ENCODE data around the gene TMTC1.

Gene TMTC1

GRCh38 chr12:29703528-29703927, 80.2 kb downstream of the TMTC1 start:
- Histone ChIP-seq H3K4me3 (ENCODE audit: low read length) (no peak overlapping the region), H3K36me3 (ENCODE audit: control insufficient read depth, low read depth, low read length) (no peaks in the 10 kb centered on the region), H3K4me1 (ENCODE audit: control insufficient read depth, low read depth, low read length) (peaks cover 14% of the 10 kb centered on the region), H3K9ac (ENCODE audit: low read length) (no peak overlapping the region), H3K9me3 (ENCODE audit: control insufficient read depth, low read depth, low read length) (no peaks in the 10 kb centered on the region), H3K27me3 (ENCODE audit: control insufficient read depth, insufficient read depth, low read length) (no peaks in the 10 kb centered on the region), H3K27ac (ENCODE audit: low read length) (no peak overlapping the region)

GRCh38 chr12:29702972-29703371, 80.8 kb downstream of the TMTC1 start:
- Histone ChIP-seq H3K4me1 (ENCODE audit: control insufficient read depth, low read depth, low read length) (peaks cover 20% of the 10 kb centered on the region), H3K27ac (ENCODE audit: low read length) (no peak overlapping the region), H3K9ac (ENCODE audit: low read length) (no peak overlapping the region), H3K4me3 (ENCODE audit: low read length) (no peak overlapping the region), H3K36me3 (ENCODE audit: control insufficient read depth, low read depth, low read length) (no peaks in the 10 kb centered on the region), H3K27me3 (ENCODE audit: control insufficient read depth, insufficient read depth, low read length) (no peaks in the 10 kb centered on the region), H3K9me3 (ENCODE audit: control insufficient read depth, low read depth, low read length) (no peaks in the 10 kb centered on the region)

GRCh38 chr12:29702222-29702621, 81.5 kb downstream of the TMTC1 start:
- Histone ChIP-seq H3K9ac (ENCODE audit: low read length) (no peak overlapping the region), H3K9me3 (ENCODE audit: control insufficient read depth, low read depth, low read length) (no peaks in the 10 kb centered on the region), H3K27ac (ENCODE audit: low read length) (no peak overlapping the region), H3K27me3 (ENCODE audit: control insufficient read depth, insufficient read depth, low read length) (no peaks in the 10 kb centered on the region), H3K4me3 (ENCODE audit: low read length) (no peak overlapping the region), H3K4me1 (ENCODE audit: control insufficient read depth, low read depth, low read length) (peaks cover 21% of the 10 kb centered on the region), H3K36me3 (ENCODE audit: control insufficient read depth, low read depth, low read length) (no peaks in the 10 kb centered on the region)

GRCh38 chr12:29700761-29701481, 82.8 kb downstream of the TMTC1 start:
- Histone ChIP-seq H3K4me3 (ENCODE audit: low read length) (no peak overlapping the region), H3K36me3 (ENCODE audit: control insufficient read depth, low read depth, low read length) (no peaks in the 10 kb centered on the region), H3K4me1 (ENCODE audit: control insufficient read depth, low read depth, low read length) (peaks cover 16% of the 10 kb centered on the region), H3K9me3 (ENCODE audit: control insufficient read depth, low read depth, low read length) (no peaks in the 10 kb centered on the region), H3K27ac (ENCODE audit: low read length) (no peak overlapping the region), H3K27me3 (ENCODE audit: control insufficient read depth, insufficient read depth, low read length) (no peaks in the 10 kb centered on the region), H3K9ac (ENCODE audit: low read length) (no peak overlapping the region)

GRCh38 chr12:29698756-29699155, 85.0 kb downstream of the TMTC1 start:
- Histone ChIP-seq H3K4me1 (ENCODE audit: control insufficient read depth, low read depth, low read length) (peaks cover 16% of the 10 kb centered on the region), H3K9ac (ENCODE audit: low read length) (no peak overlapping the region), H3K4me3 (ENCODE audit: low read length) (no peak overlapping the region), H3K36me3 (ENCODE audit: control insufficient read depth, low read depth, low read length) (no peaks in the 10 kb centered on the region), H3K27ac (ENCODE audit: low read length) (no peak overlapping the region), H3K27me3 (ENCODE audit: control insufficient read depth, insufficient read depth, low read length) (no peaks in the 10 kb centered on the region), H3K9me3 (ENCODE audit: control insufficient read depth, low read depth, low read length) (no peaks in the 10 kb centered on the region)

GRCh38 chr12:29695800-29696199, 87.9 kb downstream of the TMTC1 start:
- Histone ChIP-seq H3K27me3 (ENCODE audit: control insufficient read depth, insufficient read depth, low read length) (no peaks in the 10 kb centered on the region), H3K9ac (ENCODE audit: low read length) (no peak overlapping the region), H3K4me3 (ENCODE audit: low read length) (no peak overlapping the region), H3K4me1 (ENCODE audit: control insufficient read depth, low read depth, low read length) (peaks cover 33% of the 10 kb centered on the region), H3K36me3 (ENCODE audit: control insufficient read depth, low read depth, low read length) (no peaks in the 10 kb centered on the region), H3K9me3 (ENCODE audit: control insufficient read depth, low read depth, low read length) (no peaks in the 10 kb centered on the region), H3K27ac (ENCODE audit: low read length) (no peak overlapping the region)

- H3K4me1 ChIP-seq (ENCODE audit: control insufficient read depth, low read depth, low read length), result peaks cover 40% of the 10 kb centered on the region
- no peak overlapping the region for H3K27ac ChIP-seq (ENCODE audit: low read length)
- H3K9ac ChIP-seq (ENCODE audit: low read length), result no peak overlapping the region
- no peaks in the 10 kb centered on the region for H3K27me3 ChIP-seq (ENCODE audit: control insufficient read depth, insufficient read depth, low read length)
- H3K9me3 ChIP-seq (ENCODE audit: control insufficient read depth, low read depth, low read length), result no peaks in the 10 kb centered on the region
- no peak overlapping the region for H3K4me3 ChIP-seq (ENCODE audit: low read length)
- no peaks in the 10 kb centered on the region for H3K36me3 ChIP-seq (ENCODE audit: control insufficient read depth, low read depth, low read length)
These were observed 88.7 kb downstream of the TMTC1 start for GRCh38 chr12:29695026-29695425.

GRCh38 chr12:29694002-29694401, 89.7 kb downstream of the TMTC1 start:
- Histone ChIP-seq H3K27me3 (ENCODE audit: control insufficient read depth, insufficient read depth, low read length) (no peaks in the 10 kb centered on the region), H3K9ac (ENCODE audit: low read length) (no peak overlapping the region), H3K4me1 (ENCODE audit: control insufficient read depth, low read depth, low read length) (peaks cover 39% of the 10 kb centered on the region), H3K9me3 (ENCODE audit: control insufficient read depth, low read depth, low read length) (no peaks in the 10 kb centered on the region), H3K4me3 (ENCODE audit: low read length) (no peak overlapping the region), H3K36me3 (ENCODE audit: control insufficient read depth, low read depth, low read length) (no peaks in the 10 kb centered on the region), H3K27ac (ENCODE audit: low read length) (no peak overlapping the region)

- H3K27ac ChIP-seq (ENCODE audit: low read length), result no peak overlapping the region
- H3K36me3 ChIP-seq (ENCODE audit: control insufficient read depth, low read depth, low read length), result no peaks in the 10 kb centered on the region
These were observed 91.5 kb downstream of the TMTC1 start for GRCh38 chr12:29692237-29692636.

GRCh38 chr12:29691161-29691854, 92.4 kb downstream of the TMTC1 start:
- Histone ChIP-seq H3K27ac (ENCODE audit: low read length) (no peak overlapping the region), H3K4me1 (ENCODE audit: control insufficient read depth, low read depth, low read length) (peaks cover 28% of the 10 kb centered on the region), H3K9me3 (ENCODE audit: control insufficient read depth, low read depth, low read length) (no peaks in the 10 kb centered on the region), H3K36me3 (ENCODE audit: control insufficient read depth, low read depth, low read length) (no peaks in the 10 kb centered on the region), H3K4me3 (ENCODE audit: low read length) (peak overlapping the region; percentile 16), H3K27me3 (ENCODE audit: control insufficient read depth, insufficient read depth, low read length) (no peaks in the 10 kb centered on the region), H3K9ac (ENCODE audit: low read length) (no peak overlapping the region)

More at GRCh38 chr12:29692237-29692636, 91.5 kb downstream of the TMTC1 start:
- Histone ChIP-seq H3K9ac (ENCODE audit: low read length) (no peak overlapping the region), H3K27me3 (ENCODE audit: control insufficient read depth, insufficient read depth, low read length) (no peaks in the 10 kb centered on the region), H3K4me1 (ENCODE audit: control insufficient read depth, low read depth, low read length) (peaks cover 28% of the 10 kb centered on the region), H3K9me3 (ENCODE audit: control insufficient read depth, low read depth, low read length) (no peaks in the 10 kb centered on the region), H3K4me3 (ENCODE audit: low read length) (no peak overlapping the region)

- H3K27me3 ChIP-seq (ENCODE audit: control insufficient read depth, insufficient read depth, low read length), result no peaks in the 10 kb centered on the region
- no peak overlapping the region for H3K9ac ChIP-seq (ENCODE audit: low read length)
- H3K4me1 ChIP-seq (ENCODE audit: control insufficient read depth, low read depth, low read length), result peaks cover 28% of the 10 kb centered on the region
- no peaks in the 10 kb centered on the region for H3K9me3 ChIP-seq (ENCODE audit: control insufficient read depth, low read depth, low read length)
- peak overlapping the region; percentile 16 for H3K4me3 ChIP-seq (ENCODE audit: low read length)
- H3K27ac ChIP-seq (ENCODE audit: low read length), result no peak overlapping the region
- H3K36me3 ChIP-seq (ENCODE audit: control insufficient read depth, low read depth, low read length), result no peaks in the 10 kb centered on the region
These were observed 93.0 kb downstream of the TMTC1 start for GRCh38 chr12:29690728-29691127.

GRCh38 chr12:29688914-29689313, 94.8 kb downstream of the TMTC1 start:
- no peak overlapping the region for H3K9ac ChIP-seq (ENCODE audit: low read length)
- no peak overlapping the region for H3K4me3 ChIP-seq (ENCODE audit: low read length)
- H3K4me1 ChIP-seq (ENCODE audit: control insufficient read depth, low read depth, low read length), result peaks cover 28% of the 10 kb centered on the region
- no peak overlapping the region for H3K27ac ChIP-seq (ENCODE audit: low read length)
- no peaks in the 10 kb centered on the region for H3K36me3 ChIP-seq (ENCODE audit: control insufficient read depth, low read depth, low read length)
- H3K9me3 ChIP-seq (ENCODE audit: control insufficient read depth, low read depth, low read length), result no peaks in the 10 kb centered on the region
- H3K27me3 ChIP-seq (ENCODE audit: control insufficient read depth, insufficient read depth, low read length), result no peaks in the 10 kb centered on the region

All from iPS-18a (cell line).